ENCODE results near the gene MFN2. TPM values are rescaled to one million over a fixed set of nuclear protein-coding genes. Genes with fewer than 3 reads are reported as not detected.

Gene MFN2
- total and polyA plus RNA-seq, 9 of the 15 experiments (the other 6 are each of a cell fraction or from before 2014, with no cell fraction given) = 10.5 to 158 (median 87.1) TPM

GRCh38 chr1:12012560-12013316 is 32.5 kb downstream of the MFN2 start:
- no peak overlapping the region for H3K4me3 ChIP-seq
- no peak for ATAC-seq
- WGBS (ENCODE audit: insufficient coverage, low coverage, missing lambda C conversion rate) = 89% methylated on average over 8 of the region's 8 CpGs
- no peaks in the 10 kb centered on the region; the same call in 2 of the 3 replicates for H3K79me2 ChIP-seq (ENCODE audit: control insufficient read depth, insufficient read depth, low read length)
- no peak for FAIRE-seq
- H2AFZ ChIP-seq (ENCODE audit: low read depth, low read length) = no peak overlapping the region
- POLR2A ChIA-PET = interaction anchor here (0.6 to 3.9 kb wide), 6 partner anchors 14 to 104 kb away, joined by 3 to 38 read pairs (median 6); no protein-coding TSS in a partner anchor
- peaks cover 3% of the 10 kb centered on the region for H3K9me1 ChIP-seq (ENCODE audit: control insufficient read depth, insufficient read depth, low read length)
- peaks cover 54% of the 10 kb centered on the region for H3K36me3 ChIP-seq (ENCODE audit: control insufficient read depth, insufficient read depth, low read length)
- CTCF ChIA-PET (ENCODE audit: low intra/inter-chr PET ratio) = no interaction called here
- H3K27ac ChIP-seq (ENCODE audit: extremely low read depth, low read depth, low read length) = peak overlapping the region; percentile 10; the same call in 1 of the 3 replicates
- intact Hi-C loops (cut with micrococcal nuclease) = loop anchor here (1.0 kb wide), 1 partner anchor 7 kb away; no protein-coding TSS in a partner anchor
- in situ Hi-C loops (cut with MboI) = no loop called here
- BruUV-seq (replicated peaks) = TSS peak; percentile 33
- H3K4me2 ChIP-seq (ENCODE audit: insufficient read depth, low read length) = no peak overlapping the region
- H3K27me3 ChIP-seq (ENCODE audit: control insufficient read depth in 2 of 2, insufficient read depth in 2 of 2, low read length in 2 of 2) = no peaks in the 10 kb centered on the region
- no peak for DNase-seq (ENCODE audit: extremely low read depth in 1 of 4, low spot score in 3 of 4)
- H3K9me3 ChIP-seq (replicated peaks; ENCODE audit: control insufficient read depth, insufficient read depth, low read depth, low read length) = no peaks in the 10 kb centered on the region
- H4K20me1 ChIP-seq (replicated peaks; ENCODE audit: control insufficient read depth, insufficient read depth, low read length) = no peaks in the 10 kb centered on the region
- peak overlapping the region in 1 of 2 experiments; percentile 3; a peak in 1 of 4 replicates for H3K9ac ChIP-seq (ENCODE audit: insufficient read depth in 1 of 2, low read depth in 2 of 2, low read length in 2 of 2)
- peaks cover 30 to 37% of the 10 kb centered on the region in 2 experiments for H3K4me1 ChIP-seq (replicated peaks in 1 of 2; ENCODE audit: control insufficient read depth in 2 of 2, insufficient read depth in 2 of 2, low read length in 2 of 2)
- TF ChIP-seq NFIX (CRISPR knock-in tag; IDR thresholded peaks at IDR 0.05; ENCODE audit: low read depth) (peak; percentile 55), AFF1 (IDR thresholded peaks at IDR 0.05; ENCODE audit: low read depth in 1 of 2, partially characterized antibody in 2 of 2) (no peak), ZNF277 (CRISPR knock-in tag; IDR thresholded peaks at IDR 0.05; ENCODE audit: borderline replicate concordance) (peak; percentile 91), RNF219 (CRISPR knock-in tag; IDR thresholded peaks at IDR 0.05) (peak; percentile 63; the same call in 1 of the 2 replicates), C11orf30 (IDR thresholded peaks at IDR 0.05; ENCODE audit: low read depth) (peak; percentile 24; the same call in 1 of the 2 replicates), MTF1 (CRISPR knock-in tag; IDR thresholded peaks at IDR 0.05; ENCODE audit: borderline replicate concordance) (peak; percentile 37; the same call in 1 of the 2 replicates), ETV6 (IDR thresholded peaks at IDR 0.05; ENCODE audit: borderline replicate concordance in 1 of 2, low read depth in 2 of 2, low read length in 1 of 2) (no peak), ETV6 (CRISPR knock-in tag; IDR thresholded peaks at IDR 0.05; ENCODE audit: borderline replicate concordance) (no peak), MCM5 (IDR thresholded peaks at IDR 0.05; ENCODE audit: low read depth) (no peak), ZNF408 (CRISPR knock-in tag; IDR thresholded peaks at IDR 0.05; ENCODE audit: low read depth) (peak; percentile 71; the same call in 1 of the 2 replicates)
